ENCODE results near the gene TDRD10.

Gene TDRD10

DNA sequence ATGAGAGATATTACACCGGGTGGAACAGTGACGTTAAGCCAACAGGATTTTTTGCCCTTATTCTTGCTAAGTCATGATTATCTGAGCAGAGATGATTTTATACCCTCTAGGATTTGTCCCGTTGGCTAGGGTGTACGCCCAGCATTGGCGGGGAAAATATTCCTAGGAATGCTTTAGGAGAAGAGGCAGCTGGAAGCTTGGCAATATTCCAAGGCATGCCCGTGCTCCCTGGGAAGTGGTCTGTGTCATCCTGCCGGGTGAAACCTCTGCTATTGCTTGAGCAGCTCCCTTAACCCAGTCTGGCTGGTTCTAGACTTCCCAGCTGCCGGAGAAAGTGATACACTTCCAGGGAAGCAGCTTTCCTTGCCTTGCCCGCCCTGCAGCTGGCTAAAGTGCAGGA is 81.8 kb downstream of the TDRD10 start:
- DNase-seq, result no peak

DNA sequence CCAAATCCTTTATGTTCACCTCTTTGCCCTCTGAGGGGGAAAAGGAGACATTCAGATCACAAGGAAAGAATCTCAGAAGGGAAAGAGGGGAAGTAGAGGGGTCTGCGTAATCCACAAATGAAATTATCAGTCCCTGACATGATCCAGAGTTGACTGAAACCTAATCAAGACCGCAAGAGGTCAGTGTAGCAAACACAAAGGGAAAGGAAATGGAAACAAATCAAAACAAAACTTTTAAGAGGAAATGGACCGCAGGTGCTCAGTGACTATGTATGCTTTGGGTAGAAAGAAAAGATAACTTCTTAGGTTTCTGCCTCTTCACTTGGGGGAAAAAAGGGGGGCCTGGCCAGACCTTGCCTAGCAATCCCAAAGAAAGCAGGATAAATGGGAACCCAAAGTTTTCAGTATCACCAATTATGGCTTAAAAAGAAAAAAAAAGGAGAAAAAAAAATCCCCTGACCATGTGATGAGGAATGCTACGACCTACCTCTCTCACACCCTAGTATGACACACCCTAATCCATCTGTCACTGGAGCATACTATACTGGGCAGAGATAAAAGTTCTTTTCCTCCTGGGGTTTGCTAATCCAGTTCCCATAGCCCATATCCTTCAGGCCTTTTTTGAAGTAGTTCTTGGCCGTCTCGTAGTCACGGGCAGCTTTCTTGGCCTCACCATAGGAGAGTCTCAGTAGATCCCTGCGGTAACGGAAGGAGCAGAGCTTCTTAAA is 82.4 kb downstream of the TDRD10 start:
- DNase-seq, result no peak

DNA sequence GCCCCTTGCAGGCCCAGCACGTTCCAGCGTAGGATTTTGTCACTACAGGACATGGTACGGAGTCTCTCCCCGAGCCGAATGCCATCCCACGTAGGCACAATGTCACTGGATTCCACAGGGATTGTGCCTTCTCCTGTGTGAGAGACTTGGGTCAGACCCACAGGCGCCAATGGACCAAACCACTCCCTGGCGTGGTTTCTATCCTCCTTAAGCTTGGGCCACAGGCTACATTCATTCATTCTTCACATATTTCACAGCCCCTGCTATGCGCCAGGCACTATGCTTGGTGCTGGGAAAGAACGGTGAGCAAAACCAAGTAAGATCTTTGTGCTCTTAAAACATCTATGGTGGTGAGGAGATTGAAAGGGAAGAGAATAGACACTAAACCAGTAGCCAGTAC is 84.2 kb downstream of the TDRD10 start:
- DNase-seq, result no peak

DNA sequence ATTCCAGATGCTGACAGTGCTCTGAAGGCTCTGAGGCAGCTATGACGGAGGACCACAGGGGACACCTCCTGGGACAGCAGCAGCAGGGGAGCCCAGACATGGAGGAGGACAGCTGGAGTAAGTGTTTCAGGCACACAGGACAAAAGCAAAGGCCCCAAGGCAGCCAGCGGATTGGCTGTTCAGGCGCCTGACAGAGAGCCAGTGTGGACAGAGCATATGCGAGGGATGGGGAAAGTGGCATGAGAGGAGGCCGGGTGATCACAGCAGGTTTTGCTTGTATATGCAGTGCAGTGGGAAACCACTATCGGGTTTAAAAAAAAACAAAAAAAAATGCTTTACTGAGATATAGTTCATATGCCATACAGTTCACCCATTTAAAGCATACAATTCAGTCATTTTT is 84.6 kb downstream of the TDRD10 start:
- no peak for DNase-seq

DNA sequence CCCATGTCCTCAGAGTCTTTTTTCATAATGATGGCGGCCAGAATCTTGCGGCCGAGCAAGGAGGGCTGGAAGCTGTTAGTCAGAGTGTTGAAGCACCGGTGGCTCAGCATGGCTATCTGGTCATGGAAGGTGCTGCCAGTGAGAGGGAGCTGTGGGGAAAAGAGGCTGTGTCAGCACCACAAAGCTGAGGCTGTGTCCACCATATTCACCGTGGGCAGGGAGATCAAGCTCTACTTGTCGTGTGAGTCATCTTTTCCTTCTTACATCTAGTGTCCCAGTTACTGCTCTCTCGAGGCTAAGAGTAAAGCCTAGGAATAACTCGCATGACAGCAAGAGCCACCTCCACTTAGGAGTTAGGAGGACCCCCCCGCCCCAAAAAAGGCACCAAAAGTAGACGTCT is 87.8 kb downstream of the TDRD10 start:
- DNase-seq, result no peak

DNA sequence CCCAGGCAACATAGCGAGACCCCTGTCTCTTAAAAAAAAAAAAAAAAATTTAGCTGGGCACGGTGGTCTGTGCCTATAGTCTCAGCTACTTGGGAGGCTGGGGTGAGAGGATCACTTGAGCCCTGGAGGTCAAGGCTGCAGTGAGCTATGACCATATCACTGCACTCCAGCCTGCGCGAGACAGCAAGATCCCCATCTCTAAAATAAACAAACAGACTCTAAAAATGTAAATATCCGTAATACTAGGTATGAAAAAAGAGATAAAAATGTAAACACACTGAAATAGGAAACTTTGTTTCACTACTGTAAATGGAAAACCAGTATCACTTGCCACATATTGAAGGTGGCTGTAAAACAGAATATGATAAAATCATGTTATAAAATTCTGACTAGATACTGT is 88.7 kb downstream of the TDRD10 start:
- no peak for DNase-seq

DNA sequence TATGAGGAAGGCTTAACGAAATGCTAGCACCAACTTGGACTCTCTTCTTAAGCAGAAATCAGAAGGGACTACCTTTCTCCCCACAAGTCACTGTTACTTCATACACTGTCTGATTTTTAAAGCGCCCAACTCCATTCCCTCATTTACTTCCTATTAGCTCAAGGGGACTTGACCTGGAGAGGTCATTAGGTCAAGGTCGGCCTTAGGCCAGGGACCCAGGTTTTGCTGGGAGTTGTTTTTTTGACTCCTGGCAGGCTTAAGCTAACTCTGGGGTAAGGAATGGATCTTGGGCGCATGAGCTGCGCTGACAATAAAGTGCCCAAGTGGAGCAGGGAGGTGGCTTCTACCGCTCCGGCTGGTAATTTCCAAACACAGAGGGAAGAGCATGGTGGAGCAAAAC is 89.2 kb downstream of the TDRD10 start:
- DNase-seq, result no peak

DNA sequence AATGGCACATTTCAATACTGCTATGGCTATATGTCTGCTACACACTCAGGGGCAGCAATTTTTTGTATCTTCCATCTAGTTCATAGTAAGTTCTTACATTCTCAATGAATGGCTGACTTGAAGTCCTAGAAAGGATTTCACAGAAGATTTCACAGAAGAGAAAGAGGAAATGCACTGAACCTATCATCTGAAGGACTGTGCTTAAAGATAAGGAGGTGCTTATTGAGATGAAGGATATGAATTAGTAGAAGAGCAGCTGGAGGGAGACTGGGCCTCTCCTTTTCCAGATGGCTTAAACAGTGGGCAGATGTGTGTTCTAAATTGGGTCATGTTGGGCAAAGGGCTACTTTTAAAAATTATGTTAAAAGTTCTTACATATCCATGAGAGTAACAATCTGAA is 91.4 kb downstream of the TDRD10 start:
- no peak for DNase-seq

DNA sequence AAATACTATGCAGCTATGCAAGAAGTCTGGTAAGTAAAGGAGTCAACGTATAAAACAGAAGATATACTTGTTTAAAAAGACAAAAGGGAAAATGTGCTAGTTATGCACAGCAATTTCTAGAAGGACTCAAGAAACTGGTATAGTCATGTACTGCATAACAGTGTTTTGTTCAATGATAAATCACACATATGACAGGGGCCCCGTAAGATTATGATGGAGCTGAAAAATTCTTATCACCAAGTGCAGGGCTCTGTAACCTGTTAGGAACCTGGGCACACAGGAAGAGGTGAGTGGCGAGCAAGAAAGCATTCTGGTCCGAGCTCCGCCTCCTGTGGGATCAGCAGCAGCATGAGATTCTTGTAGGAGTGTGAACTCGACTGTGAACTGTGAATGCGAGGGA is 92.8 kb downstream of the TDRD10 start:
- DNase-seq, result no peak

DNA sequence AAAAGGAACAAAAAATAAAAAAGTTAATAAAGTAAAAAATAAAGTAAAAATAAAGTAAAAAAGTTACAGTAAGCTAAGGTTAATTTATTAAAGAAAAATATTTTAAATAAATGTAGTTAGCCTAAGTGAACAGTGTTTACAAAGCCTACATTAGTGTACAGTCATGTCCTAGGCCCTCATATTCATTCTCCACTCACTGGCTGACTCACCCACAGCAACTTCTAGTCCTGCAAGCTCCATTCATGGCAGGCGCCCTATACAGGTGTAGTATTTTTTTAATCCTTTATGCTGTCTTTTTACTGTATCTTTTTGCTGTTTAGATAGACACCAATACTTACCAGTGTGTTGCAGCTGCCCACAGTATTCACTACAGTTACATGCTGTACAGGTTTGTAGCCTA is 93.6 kb downstream of the TDRD10 start:
- DNase-seq, result no peak

Data from activated naive CD4-positive, alpha-beta T cell treated with anti-CD3 and anti-CD28 coated beads, Interleukin-2, amount 50 U/mL, for 16 hours (primary cell).